HG03060 (cell line): ENCODE data around the gene S100A2.

Experiments used
- ATAC-seq: cut with Tn5 transposase; IDR thresholded peaks from one replicate; pipeline ENCODE4 v1.9.1; 2021; ENCODE audit warnings: low read depth, moderate number of reproducible peaks; ENCODE audit not compliant: unreplicated experiment

The S100A2 gene

DNA sequence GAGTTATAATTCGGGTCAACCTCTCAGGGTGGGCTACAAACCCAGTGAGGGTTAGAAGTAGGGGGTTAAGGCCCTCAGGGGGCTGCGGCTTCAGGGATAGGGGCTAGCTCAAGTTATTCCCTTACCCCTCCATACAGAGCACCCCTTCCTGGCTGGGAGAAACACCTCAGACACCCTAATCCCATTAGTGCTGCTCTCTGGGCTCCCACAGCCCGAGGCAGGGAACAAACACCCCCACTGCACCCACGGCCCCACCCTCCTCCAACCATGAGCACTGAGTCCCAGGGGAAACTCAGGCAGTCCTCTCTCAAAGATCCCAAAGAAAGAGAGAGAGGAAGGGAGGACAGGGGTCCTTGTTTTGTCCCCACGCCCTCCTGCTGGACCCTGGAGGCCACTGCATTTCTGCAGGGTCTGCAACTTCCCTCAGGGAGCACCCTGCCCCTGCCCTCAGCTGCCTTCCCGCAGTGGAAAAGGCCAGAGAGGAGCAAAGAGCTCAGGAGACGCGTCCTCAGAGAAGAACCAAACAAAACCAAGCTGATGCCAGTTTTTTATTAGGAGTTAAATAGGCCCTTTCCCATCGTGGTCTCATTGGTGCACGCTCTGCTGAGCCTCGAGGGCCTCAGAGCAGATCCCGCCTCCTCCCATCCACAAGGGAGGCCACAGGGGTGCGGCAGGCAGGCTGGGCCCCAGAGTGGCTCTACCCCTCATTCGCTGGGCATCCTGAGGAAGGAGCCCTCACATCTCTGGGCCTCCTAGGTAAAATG lies 18.7 kb downstream of the S100A2 start:
- no peak for ATAC-seq

DNA sequence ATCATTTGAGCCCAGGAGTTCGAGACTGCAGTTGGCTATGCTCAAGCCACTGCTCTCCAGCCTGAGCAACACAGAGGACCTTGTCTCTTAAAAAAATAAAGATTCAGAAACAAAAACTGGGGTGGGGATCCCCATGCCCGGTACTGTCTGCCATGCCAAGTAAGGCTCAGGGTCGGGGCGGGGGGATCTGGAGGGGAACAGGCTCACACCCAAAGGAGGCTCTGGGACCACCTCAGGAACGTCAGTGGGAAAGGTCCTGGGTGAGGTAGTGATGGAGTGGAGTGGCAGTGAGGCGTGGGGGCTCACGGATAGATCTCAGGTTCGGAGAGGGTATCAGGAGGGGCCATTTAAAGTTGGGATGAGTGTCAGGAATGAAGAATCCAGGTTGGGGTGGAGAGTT lies 19.3 kb downstream of the S100A2 start:
- no peak for ATAC-seq

DNA sequence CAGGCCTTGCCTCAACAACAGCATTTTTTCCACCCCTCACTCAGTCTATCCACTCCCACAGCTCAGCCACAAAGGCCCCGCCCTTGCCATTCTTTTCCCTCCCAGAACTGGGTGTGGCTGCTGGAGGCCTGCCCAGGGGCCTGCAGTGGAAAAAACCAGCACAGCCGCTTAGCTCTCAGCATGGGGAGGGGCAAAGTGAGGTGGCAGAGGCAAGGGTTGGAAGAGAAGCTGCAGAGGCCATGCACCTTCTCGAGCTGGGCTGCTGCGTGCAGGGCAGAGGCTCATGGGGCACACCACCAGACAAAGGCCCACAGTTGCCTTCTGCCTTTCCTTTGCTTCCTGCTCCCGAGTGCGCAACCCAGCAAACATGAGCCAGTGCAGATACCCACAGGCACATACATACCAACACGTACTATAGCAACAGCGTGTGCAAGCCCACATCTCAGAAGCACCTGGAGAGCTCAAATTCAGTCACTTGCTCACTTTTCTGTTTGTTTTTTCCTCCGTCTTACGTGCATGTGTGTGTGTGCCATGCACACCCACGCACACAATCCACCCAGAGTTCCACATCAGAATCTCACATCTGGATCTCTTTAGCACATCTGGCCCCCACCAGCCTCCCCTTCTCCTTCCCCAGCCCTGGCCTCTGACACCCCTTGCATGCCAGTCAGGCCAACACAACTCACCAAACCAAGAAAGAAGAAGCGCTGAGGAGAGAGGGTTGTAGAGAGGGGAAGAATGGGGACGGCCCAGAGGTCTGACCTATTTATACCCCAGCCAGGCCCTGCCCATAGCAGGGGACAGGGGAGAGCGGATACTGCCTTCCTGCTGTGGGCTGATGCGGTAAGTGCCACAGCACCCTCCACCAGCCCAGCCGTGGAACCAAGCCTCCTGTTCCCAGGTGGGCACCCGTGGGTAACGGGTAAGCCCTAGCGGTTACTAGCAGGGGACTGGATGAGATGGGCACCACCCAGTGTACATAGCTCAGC lies 20.3 kb downstream of the S100A2 start, which contains the start of gene S100A4:
Gene S100A4, minus strand, starts transcription at position 740 of the 989 bp plus-strand sequence. CDS start 1,012 bp downstream, outside the sequence.
- peak; percentile 64 for ATAC-seq

DNA sequence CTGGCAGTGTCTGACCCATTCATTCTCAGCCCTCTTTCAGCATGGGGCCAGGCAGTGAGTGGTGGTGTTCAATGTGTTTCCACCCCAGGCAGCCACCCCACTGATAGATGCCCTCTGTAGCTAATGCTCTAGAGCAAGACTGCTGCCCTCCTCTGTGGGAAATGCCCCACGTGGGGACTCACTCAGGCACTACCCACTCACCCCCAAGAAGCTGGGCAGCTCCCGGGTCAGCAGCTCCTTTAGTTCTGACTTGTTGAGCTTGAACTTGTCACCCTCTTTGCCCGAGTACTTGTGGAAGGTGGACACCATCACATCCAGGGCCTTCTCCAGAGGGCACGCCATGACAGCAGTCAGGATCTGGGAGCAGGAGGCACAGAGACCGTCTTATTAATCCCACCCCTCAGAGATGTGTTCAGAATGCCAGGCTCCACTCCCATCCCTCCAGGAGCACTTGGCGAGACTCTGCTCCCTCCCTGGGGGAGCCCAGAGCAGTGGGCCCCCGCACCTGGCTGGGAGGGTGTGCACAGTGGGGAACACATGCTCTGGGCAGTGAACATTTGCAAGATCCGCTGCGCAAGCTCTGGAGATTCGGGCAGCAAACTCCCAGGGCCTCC lies 21.1 kb downstream of the S100A2 start:
- ATAC-seq = no peak

DNA sequence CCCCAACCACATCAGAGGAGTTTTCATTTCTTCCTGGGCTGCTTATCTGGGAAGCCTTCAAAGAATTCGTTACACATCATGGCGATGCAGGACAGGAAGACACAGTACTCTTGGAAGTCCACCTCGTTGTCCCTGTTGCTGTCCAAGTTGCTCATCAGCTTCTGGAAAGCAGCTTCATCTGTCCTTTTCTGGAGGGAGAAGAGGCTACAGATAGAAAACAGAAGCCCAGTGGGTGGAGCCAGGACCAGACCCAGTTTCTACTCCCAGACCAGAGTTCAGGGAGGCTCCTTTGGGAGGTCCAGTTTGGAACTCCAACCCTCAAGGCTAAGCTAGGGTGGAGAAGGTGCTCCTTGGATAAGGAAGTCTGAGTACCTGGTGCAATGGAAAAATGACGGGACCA lies 21.9 kb downstream of the S100A2 start:
- no peak for ATAC-seq

DNA sequence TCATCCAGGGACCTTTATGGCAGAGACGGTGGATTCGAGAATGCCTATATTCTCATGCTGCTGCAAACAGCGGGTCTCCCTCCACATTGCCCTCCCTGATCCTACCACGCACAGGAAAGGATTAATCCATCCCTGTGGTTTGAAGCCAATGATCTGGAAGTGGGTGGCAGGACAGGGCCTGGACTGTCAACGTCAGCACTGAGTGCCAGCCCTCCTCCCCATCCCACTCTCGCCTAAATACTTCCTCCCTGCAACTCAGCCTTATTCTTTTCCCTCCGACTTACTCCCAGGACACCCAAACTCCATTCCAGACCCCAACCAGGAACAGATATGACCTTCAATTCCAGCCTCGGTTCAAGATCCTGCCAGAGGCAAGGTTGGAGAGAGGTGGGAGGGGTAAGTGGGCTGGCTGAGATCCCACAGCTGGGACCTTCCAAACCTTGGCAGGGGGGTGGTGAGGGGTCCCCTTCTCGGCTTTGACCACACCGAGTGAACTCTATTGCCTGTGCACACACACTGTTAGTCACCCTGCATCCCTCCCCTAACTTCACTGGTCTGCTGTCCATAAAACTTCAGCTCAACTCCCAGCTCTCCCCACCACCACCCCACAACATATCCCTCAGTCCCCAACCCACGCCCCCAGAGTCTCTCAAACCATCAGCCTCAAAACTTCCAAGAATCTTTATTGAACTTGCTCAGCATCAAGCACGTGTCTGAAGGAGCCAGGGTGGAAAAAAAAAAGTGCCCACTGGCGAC lies 22.5 kb downstream of the S100A2 start:
- no peak for ATAC-seq

DNA sequence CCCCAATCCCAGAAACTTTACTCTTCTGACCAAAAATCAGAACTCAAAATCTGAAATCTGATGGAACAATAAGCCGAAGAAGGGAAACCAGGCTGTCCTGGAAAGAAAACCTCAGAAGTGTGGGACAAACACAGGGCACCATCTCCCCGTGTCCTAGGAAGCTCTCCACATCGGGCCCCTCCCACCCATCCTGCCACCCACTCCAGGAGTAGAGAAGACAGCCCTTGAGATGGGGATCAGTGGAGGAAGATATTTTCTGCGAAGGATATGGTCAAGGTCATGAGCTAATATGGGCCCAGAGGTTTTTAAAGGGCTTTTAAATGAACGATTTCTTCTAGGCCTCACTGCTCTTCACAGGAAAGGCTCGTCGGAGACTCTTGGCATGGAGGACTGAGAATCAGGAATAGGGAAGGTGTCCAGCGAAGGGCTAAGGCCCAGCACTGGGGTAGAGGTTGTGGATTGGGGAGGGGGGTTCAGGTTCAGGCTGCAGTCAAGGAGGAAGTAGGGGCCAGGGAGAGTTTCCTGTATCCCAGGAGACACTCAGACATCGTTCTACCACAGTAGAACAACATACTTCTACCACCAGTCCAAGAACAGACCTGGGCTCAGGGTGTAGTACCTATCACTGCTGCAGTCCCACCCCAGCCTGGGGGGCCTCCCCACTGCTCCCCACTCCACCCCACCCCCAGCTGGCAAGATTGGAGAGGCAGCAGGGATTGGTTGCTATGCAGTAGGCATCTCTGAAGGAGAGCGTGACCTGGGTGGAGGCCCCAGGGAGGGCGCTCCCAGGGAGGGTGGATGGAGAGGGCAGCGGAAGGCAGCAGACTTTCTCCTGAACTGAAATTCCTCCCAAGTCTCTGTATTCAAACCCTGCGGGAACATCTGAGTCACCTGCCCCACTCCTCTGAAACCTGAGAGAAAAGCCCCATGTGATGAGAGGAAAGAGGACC lies 23.7 kb downstream of the S100A2 start:
- no peak for ATAC-seq

DNA sequence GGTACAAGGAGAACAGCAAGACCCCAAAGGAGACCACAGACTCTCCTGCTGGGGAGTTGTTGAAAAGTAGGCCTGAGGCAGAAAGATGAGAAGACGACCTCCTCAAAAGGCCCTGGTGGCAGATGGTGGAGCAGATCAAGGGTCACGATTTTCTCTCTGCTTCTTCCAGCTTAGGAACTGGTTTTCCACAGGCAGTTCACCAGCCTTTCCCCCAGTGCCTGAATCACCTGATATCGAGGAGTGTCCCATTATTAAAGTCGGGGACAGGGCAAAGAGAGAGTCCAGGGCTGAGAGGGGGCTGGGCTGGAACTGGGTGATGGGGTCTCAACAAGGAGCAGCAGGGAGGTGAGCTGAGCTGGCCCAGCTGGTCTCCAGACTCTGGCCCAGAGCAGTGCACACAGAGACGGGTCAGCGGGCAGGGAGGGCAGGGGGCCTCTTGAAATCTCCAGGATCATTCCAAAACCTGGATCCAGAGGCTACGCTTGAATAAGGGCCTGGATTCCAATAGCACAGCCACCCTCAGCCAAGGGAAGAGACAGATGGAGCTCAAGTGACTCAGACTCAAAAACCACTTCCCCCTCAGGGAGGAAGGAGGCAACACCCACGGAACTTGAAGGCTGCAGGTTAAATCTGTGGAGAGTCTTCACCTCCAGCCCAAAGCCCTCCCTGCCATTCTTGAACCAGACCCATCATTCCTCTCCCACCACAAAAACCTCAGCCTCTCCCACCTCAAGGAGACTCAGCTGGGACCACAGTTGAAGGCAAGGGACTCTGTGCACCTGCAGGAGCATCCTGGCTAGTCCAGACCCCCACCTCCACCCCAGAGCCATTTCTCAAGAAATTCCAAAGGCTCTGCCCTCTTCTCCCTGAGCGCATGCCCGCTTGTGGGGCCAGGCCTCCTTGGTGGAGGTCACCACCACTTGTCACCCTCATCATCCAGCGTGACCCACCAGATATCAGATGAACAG lies 25.0 kb downstream of the S100A2 start, which contains the start of gene S100A5:
Gene S100A5, minus strand, starts transcription at position 541 of the 968 bp plus-strand sequence. CDS start 743 bp downstream, outside the sequence.
- no peak for ATAC-seq

DNA sequence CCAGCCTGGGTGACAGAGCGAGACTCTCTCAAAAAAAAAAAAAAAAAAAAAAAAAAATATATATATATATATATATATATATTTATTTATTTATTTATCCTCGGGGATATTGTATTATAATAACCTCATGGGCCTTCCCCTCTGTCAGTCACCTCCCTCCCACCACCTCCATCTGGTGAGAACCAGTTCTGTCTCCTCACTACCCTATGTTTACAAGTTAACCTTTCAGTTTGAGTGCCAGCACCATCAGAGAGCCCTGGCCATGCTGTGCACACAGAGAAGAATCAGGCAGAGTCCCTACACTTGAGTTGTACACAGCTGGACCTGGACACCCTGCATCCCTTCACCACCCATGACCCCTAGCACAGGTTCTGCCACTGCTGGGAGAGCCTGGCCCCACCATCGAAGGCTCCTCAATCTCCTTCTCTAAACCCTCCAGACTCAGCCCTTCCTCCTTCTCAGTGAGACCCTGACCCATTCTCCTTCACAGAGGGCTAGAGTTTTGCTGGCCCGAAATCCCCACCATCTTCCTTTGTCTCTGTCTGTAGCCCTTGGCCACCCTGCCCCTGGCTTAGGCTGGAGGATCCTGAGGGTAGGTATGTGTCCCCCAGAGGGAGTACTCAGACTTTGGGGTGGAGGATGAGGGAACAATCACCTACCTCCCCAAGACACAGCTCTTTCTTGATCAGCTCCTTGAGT lies 26.1 kb downstream of the S100A2 start:
- no peak for ATAC-seq

DNA sequence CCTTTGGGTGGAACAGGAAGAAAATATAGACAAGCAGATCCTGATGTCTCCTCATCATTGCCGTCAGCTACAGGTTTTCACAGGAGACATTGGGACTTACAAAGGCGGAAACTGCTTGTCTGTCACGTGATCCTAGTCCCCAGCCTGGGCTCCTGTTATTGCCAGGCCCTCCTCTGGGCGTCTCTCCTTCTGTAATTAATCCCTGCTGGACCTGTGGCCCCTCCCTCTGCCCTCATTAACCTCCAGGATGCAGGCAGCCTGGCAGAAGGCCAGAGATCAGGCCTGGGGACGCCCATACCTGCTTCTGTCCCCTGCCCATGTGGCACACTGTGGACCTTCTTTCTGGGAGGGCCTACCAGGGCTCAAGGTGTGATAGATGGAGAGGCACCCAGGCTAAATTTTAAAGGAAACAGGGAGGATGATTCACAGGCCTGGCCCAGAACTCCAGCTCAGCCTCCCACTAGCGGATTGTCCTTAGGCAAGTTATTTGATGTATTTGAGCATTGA lies 27.3 kb downstream of the S100A2 start:
- ATAC-seq = no peak

DNA sequence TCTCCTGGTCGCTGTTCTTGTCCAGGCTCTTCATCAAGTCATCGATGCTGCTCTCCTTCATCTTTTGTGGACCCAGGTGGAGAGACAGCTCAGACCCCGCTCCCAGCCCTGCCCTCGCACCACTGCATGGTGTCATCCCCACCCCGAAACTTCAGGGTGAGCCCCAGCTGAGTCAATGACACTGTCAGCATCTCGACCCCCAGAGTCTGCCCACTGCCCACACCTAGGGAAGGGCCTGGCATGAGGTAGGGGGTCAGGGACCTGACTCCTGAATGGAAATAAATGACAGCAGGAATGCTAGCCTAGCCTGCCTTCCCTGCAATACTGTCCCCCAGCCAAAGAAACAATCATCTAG lies 28.3 kb downstream of the S100A2 start:
- no peak for ATAC-seq

DNA sequence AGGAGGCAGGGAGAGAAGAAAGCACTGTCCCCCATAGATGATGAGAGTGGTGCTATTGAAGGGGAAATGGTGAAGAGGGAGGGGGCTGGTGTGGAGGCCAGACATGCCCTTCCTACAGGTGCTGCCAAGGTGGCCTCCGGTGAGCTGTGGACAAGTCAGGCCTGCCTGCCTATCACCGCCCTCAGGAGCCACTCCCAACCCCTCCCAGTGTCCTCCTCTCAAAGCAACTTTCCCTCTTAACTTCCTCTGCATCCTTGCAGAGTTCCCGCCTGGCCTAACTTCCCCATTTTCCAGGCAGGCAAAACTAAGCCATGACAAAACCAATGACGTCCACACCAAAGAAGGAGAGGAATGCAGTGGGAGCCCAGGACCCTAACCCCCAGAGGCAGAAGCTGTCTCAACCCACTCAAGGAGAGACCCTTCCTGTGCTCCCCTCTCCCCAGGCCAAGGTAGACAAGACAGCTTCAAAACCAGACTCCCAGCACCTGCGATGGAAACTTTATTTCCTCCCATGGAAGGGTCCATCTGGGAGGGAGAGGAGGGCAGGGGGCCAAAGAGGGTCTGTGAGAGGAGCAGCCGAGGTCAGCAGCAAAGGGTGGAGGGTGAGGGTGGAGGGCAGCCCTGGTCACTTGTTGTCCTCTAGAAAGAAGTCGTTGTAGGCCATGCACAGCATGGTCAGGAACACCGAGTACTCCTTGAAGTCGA lies 28.8 kb downstream of the S100A2 start:
- ATAC-seq = no peak

DNA sequence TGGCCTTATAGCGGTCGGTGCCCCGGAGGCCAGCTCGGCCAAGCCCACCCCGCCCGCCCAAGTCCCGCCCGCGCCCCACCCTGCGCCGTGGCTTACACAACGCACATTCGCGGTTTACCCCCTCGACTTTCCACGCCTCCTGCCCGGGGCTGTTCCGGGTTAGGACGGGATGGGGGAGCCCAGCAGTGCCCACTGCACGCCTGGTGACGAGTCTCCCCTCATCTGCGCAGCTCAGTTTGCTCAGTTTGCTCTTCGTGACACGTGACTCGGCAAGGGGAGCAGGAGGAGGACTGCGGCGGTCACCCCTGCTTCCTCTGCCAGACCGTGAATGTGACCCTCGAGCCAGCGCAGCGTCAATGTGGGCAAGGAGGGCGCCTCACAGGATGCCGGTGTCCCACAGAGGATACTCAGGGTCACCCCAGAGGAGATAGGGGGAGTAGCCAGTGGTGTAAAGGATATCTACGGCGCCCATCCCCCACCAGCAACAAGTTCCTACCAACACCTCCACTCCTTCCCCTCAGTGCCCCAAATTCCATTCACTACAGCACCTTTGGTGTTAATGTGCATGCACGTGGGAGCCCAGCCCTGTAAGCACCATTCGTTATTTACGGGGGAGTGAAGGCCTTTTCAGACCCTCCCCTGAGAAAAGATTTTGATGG lies 29.5 kb downstream of the S100A2 start:
- no peak for ATAC-seq

DNA sequence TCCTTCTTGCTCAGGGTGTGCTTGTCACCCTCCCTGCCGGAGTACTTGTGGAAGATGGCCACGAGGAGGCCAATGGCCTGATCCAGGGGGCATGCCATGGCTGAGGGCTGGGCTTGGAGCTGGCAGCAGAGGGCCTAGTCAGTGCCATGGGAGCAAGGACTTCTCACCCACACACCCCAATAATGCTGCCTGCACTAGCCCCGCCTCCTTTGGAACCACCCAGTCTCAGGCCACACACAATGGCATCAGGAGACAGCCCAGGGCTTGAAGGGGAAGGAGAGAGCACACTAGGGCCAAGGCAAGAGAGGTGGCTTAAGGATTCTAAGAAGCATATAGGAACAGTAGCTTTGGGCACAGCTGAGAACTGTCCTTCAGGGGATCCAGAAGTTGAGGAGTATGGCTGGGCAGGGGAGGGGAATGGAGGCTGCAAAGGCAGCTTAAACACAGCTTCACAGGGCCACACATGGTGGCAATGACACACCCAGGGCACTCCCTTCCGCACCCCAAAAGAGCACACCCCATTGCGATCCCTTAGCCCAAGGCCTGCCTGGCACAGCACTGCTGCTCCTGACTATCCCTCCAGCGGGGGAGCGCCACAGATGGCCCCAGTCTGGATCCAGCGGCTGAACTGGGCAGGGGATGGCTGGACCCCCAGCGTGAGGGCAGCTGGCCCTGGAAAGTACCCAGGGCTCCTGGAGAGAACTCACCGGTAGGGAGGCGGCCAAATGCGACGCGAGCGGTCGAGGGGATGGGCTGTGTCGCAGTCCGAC lies 30.2 kb downstream of the S100A2 start, which contains the start of gene S100A6:
Gene S100A6, minus strand, starts transcription at position 750 of the 770 bp plus-strand sequence. Its CDS starts 652 bp downstream, at position 98.
- ATAC-seq = no peak

DNA sequence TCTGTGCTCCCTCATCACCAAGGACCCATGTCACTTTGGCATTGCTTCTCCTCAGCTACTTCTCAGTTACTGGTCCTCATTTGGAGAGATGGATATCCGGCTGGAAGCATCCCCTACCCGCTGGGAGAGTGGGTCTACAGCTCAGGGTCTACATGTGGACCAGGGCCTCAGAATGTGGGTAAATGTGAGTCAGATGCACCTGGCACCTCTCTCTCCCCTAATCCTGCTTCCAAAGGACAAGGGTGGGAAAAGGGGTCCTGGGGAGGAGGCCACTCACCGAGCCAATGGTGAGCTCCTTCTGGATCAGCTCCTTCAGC lies 30.8 kb downstream of the S100A2 start:
- ATAC-seq = no peak
